K562 (cell line): ENCODE measurements around the gene SAT2. TPM values are rescaled to one million over a fixed set of nuclear protein-coding genes. Genes with fewer than 3 reads are reported as not detected.

Source experiments
- BCLAF1 ChIP-seq, 2 experiments: fragments of 450-650 bp in 1 of 2; IDR thresholded peaks; 2 replicates each; pipeline ENCODE4 v1.6.1; 2011 to 2017; ENCODE audit warnings: low read depth in 2 of 2, antibody characterized with exemption in 1 of 2, borderline replicate concordance in 1 of 2, low read length in 1 of 2, mild to moderate bottlenecking in 1 of 2, mixed read lengths in 1 of 2; ENCODE audit not compliant: control insufficient read depth in 1 of 2
- C11orf30 ChIP-seq: fragments of 450-650 bp; IDR thresholded peaks from 2 replicates; pipeline ENCODE4 v1.6.1; 2016; ENCODE audit warnings: low read depth, mild to moderate bottlenecking
- FOXA1 ChIP-seq: fragments of 450-650 bp; IDR thresholded peaks from 2 replicates; pipeline ENCODE4 v1.6.1; 2016; ENCODE audit warnings: mild to moderate bottlenecking, borderline replicate concordance
- HDAC1 ChIP-seq, 2 experiments: fragments of 450-650 bp; IDR thresholded peaks; 2 replicates each; pipeline ENCODE4 v1.6.1; 2016 to 2017; ENCODE audit warnings: inconsistent platforms in 1 of 2, mild to moderate bottlenecking in 1 of 2, moderate library complexity in 1 of 2
- HDAC8 ChIP-seq: fragments of 450-650 bp; IDR thresholded peaks from 2 replicates; pipeline ENCODE4 v1.6.1; 2016; ENCODE audit warnings: mild to moderate bottlenecking, missing genetic modification characterization, moderate library complexity, missing compliant biosample characterization
- ILK ChIP-seq: fragments of 450-650 bp; IDR thresholded peaks from 2 replicates; pipeline ENCODE4 v1.6.1; 2016; ENCODE audit warnings: missing genetic modification characterization, low read depth, mild to moderate bottlenecking, missing compliant biosample characterization, moderate library complexity, borderline replicate concordance
- KDM4B ChIP-seq, 2 experiments: fragments of 450-650 bp in 1 of 2; sonication (generic) in 1 of 2; IDR thresholded peaks; 2 replicates each; pipeline ENCODE4 v1.6.1; 2016 to 2017; ENCODE audit warnings: borderline replicate concordance in 2 of 2, antibody characterized with exemption in 1 of 2, low read depth in 1 of 2, mild to moderate bottlenecking in 1 of 2
- PHB2 ChIP-seq: fragments of 450-650 bp; IDR thresholded peaks from 2 replicates; pipeline ENCODE4 v1.6.1; 2017; ENCODE audit warnings: low read depth
- PRPF4 ChIP-seq: fragments of 200-400 bp; formaldehyde crosslinking; IDR thresholded peaks from one replicate; pipeline ENCODE4 v1.6.1; 2017; ENCODE audit warnings: low read length, low read depth, mild to moderate bottlenecking; ENCODE audit not compliant: insufficient read depth, poor library complexity, severe bottlenecking
- SMARCA5 ChIP-seq: fragments of 450-650 bp; IDR thresholded peaks from 2 replicates; pipeline ENCODE4 v1.6.1; 2016
- THAP7 ChIP-seq: fragments of 250-450 bp; sonication (Bioruptor Pico); IDR thresholded peaks from 2 replicates; pipeline ENCODE4 v1.5.0; 2021
- ZNF274 ChIP-seq: IDR thresholded peaks from 2 replicates; pipeline ENCODE4 v1.6.1; 2011; ENCODE audit warnings: low read depth, mild to moderate bottlenecking, low read length, moderate library complexity, borderline replicate concordance
- ZNF3 ChIP-seq: fragments of 250-450 bp; sonication (Bioruptor Pico); IDR thresholded peaks from 2 replicates; pipeline ENCODE4 v1.5.0; 2021; ENCODE audit warnings: mild to moderate bottlenecking, moderate library complexity
- ZNF407 ChIP-seq: fragments of 450-650 bp; IDR thresholded peaks from 2 replicates; pipeline ENCODE4 v1.6.1; 2016; ENCODE audit warnings: low read depth
- ZNF766 ChIP-seq: fragments of 200-800 bp; sonication (Bioruptor generic); conservative IDR thresholded peaks from 2 replicates; pipeline ENCODE4 v1.6.1; 2016; ENCODE audit warnings: missing genetic modification characterization, missing compliant biosample characterization
- polyA plus RNA-seq, 8 experiments: library from polyadenylated mRNA; depleted of rRNA in 4 of 8; stranded (reverse) in 5 of 8; unstranded in 3 of 8; fragments of >200 nt; fragmentation: Nextera tagmentation in 2 of 8; fragmentation: Illumina TruSeq in 1 of 8; extraction: Ambion mirVana in 2 of 8; extraction: Trizol in 1 of 8; gene quantifications; 2 replicates each; pipeline versions ENCODE4 v1.2.1 to v1.2.3, GENCODE V29; 2011 to 2014; ENCODE audit warnings: inconsistent platforms in 1 of 8, missing spikeins in 1 of 8
- total RNA-seq, 7 experiments: library from RNA; depleted of rRNA in 6 of 7; stranded (reverse); fragments of >200 nt in 6 of 7; fragmentation: Illumina TruSeq in 2 of 7; extraction: Trizol in 2 of 7; gene quantifications; 2 replicates each; pipeline versions ENCODE4 v1.2.1 to v1.2.3, GENCODE V29; 2011 to 2021; ENCODE audit warnings: low replicate concordance in 1 of 7

SAT2 gene
- total and polyA plus RNA-seq, 9 of the 15 experiments (the other 6 are each of a cell fraction or from before 2014, with no cell fraction given): 2.0 to 8.0 (median 5.3) TPM

GRCh38 chr17:7579001-7579833 is 48.4 kb downstream of the SAT2 start, which contains the start of gene CD68 (continued):
- TF ChIP-seq ZNF407: no peak
- peak; percentile 17; the same call in 1 of the 2 replicates for TF ChIP-seq C11orf30
- TF ChIP-seq KDM4B (IDR thresholded peaks at IDR 0.05; ENCODE audit: borderline replicate concordance in 2 of 2, low read depth in 1 of 2): no peak
- no peak for TF ChIP-seq ZNF3 (CRISPR knock-in tag)
- no peak for TF ChIP-seq PHB2
- no peak for TF ChIP-seq ZNF766 (CRISPR knock-in tag)
- TF ChIP-seq SMARCA5: no peak
- TF ChIP-seq THAP7 (CRISPR knock-in tag): no peak
- TF ChIP-seq PRPF4: no peak
- TF ChIP-seq HDAC8: no peak
- TF ChIP-seq ILK (tag): no peak
- TF ChIP-seq BCLAF1 (IDR thresholded peaks at IDR 0.05; ENCODE audit: borderline replicate concordance in 1 of 2, control insufficient read depth in 1 of 2, low read depth in 2 of 2, low read length in 1 of 2): no peak
- TF ChIP-seq FOXA1: no peak
- TF ChIP-seq HDAC1 (IDR thresholded peaks at IDR 0.05): peak in 1 of 2 experiments; percentile 47; a peak in 1 of 4 replicates
- no peak for TF ChIP-seq ZNF274
